T-helper 22 cell (primary cell): ENCODE results near the gene DAB1.

Experiments used
- DNase-seq: peaks from one replicate; pipeline ENCODE4 v3.0.0-alpha.2; 2020; ENCODE audit warnings: low read depth

The DAB1 gene

DNA sequence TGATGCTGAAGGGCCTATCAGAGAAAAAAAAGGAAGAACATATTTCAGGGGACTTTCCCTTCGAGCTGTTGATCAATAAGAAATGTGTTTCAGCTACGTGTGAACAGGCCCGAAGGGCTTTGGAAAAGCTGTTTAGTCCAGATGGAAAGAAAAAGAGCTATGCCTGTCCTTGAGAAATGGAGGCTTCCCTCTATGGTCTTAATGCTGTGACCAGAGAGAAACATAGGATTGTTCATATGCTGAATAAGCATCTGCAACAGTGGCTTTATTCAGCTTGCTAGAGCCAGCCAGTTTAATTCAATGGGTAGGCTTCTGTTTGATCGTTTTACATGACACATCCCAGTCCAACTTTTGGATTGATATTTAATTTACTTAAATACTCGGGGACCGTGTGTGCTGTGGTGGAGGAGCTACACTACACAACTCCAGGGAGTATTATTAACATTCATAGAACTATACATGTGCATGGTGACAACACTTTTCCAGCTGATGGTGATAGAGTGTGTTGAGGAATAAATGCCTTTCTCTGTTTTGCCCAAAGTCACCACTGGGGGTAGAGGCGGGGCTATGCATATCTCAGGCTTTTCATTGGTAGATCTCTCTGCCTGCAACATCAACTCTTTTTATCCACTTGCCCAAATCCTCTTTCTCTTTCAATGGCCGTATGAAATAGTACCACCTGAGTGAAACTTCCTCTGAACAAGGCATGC, 351.3 kb downstream of the DAB1 start:
- no peak for DNase-seq

- DNase-seq, result no peak
Observed at GRCh38 chr1:57067863-57068262, 356.0 kb downstream of the DAB1 start.

- no peak for DNase-seq
Observed at GRCh38 chr1:57066980-57067610, 356.8 kb downstream of the DAB1 start.

DNA sequence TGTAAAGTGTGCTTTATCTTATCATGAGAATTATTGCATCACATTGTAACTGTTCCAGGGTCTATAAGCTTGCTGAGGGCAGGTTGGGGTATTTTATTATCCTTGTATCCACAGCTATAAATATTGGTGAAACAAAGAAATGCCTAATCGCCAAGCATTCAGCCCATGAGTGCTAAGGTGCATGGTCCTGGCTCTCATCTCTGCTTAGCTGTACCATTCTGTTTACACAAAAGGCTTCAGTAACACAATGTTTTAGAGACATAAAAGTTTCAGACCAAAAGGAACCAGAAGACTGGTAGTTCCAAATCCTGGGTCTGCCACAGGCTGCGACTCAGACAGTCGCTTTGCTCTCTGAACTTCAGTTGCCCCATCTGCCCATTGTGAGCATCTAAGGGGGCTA, 358.4 kb downstream of the DAB1 start:
- DNase-seq, result no peak

- no peak for DNase-seq
Observed at GRCh38 chr1:57064379-57065140, 359.3 kb downstream of the DAB1 start.

DNA sequence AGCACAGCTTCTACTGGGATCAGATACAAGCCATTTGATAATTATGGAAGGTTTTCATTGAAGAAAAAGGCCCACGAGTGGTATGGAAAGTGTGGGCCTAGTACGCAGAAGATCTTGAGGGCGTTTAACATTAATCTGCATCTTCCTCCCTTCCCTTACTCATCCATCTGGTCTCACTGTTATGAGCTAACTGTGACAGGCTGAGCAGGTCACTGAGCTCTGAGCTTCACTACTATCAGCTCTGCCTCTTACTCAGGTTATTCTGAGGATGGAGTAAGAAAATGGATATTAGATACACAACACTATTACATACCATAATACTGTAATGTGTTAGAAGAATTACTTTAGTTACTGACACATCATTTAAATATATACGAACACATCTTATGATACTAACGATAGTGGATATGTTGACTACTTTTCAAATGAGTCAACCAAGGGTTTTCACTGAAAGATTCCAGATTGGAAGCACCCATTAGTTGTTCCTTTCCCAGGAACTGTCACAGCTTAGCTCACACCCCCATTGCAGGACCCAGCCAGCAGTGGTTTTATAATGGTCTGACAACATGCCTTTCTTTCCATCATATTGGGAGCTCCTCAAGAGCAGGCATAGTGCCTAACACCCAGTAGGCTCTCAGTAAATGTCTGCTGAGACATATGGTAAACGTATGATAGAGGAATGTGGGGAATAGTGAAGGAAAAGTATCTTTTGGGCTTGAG, 360.3 kb downstream of the DAB1 start:
- no peak for DNase-seq

DNA sequence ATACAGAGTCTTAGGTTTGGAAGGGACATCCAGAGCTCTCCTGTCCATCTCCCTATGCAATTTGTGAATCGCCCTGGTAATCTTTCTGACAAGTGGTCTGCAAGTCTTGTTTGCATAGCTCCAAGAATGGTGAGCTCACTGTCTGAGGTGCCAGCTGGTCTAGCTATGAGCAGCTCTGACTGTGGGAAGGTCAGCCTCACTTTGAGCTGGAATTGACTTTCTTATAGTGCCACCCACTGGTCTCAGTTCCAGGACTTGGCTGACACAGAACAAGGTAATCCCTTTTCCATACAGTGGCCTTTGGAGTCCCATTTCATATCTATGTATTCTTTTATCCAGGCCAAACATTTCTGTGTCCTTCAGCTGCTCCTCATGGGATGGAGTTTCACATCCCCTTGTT, 362.5 kb downstream of the DAB1 start:
- no peak for DNase-seq

GRCh38 chr1:57060451-57060850, 363.4 kb downstream of the DAB1 start:
- no peak for DNase-seq

GRCh38 chr1:57058652-57059501, 365.0 kb downstream of the DAB1 start:
- DNase-seq, result no peak

DNA sequence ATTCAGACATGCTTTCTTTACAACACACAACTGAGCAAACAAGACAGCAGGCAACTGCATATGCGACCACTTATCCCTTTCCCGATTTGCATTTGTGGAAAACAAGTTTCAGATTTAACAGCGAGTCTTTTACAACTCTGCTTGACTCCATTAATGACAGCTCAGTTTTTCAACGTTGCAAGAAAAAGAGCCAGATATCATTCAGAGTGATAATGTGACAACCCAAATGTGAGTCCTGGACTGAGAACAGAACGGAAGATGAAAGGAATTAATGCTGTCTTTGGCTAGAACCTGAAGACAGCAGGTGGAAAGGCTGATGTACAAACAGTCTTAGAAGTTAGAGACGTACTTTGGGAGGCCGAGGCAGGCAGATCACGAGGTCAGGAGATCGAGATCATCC, 375.0 kb downstream of the DAB1 start:
- DNase-seq, result no peak

DNA sequence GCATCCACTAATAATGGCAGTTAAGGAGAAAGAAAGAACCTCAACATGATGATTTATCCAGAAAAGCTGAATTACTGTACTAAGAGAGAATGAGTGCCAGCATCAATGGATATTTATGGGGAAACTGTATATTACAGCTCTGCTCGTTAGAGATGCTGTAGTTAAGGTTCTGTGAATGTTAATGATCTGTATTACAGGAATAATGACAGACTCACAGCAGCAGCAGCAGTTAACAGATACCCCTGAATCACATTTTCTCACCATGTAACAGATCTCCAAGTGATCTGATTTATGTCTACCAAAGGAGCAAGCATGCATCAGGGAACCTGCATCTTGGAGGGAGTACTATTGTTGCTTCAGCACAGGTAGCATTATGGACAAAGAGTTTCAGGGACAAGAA, 377.4 kb downstream of the DAB1 start:
- DNase-seq, result no peak

DNA sequence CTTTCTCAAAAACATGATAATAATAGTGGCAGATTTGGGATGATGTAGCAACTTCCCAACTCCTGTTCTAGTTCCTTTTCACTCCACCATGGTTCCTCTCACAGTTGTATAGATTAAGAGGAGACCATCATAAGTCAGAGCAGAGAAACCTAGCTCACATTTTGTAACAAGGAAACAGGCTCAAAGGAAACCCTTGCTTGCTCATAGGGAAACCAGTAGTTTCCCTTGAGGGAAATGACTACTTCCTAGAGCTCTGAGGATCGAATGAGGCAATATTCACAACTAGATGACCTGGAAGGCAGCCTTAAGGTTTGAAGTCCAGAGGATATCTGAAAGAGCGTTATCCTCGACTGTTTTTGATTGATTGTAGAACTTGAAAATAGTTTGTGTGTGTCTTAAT, 382.0 kb downstream of the DAB1 start:
- DNase-seq, result no peak

GRCh38 chr1:57040811-57041210, 383.0 kb downstream of the DAB1 start:
- DNase-seq, result no peak

DNA sequence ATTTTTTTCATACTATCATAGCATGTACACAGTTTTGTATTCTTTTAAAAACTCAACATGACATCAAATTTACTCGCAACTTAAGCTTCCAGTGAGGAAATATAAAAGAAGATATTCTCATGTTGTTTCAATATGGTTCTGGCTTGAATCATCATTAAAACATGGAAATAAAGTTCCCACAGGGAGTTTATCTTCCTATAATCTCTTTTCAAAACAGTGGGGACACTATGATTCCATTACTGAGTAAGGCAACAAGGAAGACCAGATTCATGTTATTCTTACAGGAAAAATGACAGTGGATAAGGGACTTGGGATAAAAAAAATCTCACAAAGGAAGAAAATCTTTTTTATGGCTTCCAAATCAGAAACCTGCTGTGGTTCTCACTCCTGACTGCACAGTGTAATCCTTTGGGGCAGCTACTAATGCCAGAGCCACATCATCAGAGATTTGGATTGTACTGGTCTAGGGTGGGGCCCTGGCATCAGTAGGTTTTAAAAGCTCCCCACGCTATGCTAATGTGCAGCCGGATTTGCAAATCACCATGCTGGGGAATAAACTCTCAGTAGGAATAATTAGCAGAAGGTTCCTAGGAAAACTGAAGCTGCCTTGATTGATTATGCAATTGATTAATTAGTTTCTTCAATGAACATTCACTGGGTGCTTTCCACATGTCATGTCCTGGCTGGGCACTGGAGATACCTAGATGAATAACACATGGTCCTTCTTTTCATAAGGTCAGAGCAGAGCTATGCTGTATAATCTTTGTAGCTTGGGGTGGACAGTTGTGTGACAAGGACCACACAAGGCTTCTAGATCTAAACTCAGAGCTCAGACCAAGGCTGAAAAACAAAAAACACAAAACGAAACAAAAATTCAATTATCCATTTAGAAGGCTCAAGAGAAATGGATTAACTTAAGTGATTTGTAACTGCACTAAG, 386.9 kb downstream of the DAB1 start:
- DNase-seq, result no peak

- DNase-seq, result no peak
Observed at GRCh38 chr1:57034713-57035112, 389.1 kb downstream of the DAB1 start.

GRCh38 chr1:57033222-57034001, 390.4 kb downstream of the DAB1 start:
- no peak for DNase-seq

DNA sequence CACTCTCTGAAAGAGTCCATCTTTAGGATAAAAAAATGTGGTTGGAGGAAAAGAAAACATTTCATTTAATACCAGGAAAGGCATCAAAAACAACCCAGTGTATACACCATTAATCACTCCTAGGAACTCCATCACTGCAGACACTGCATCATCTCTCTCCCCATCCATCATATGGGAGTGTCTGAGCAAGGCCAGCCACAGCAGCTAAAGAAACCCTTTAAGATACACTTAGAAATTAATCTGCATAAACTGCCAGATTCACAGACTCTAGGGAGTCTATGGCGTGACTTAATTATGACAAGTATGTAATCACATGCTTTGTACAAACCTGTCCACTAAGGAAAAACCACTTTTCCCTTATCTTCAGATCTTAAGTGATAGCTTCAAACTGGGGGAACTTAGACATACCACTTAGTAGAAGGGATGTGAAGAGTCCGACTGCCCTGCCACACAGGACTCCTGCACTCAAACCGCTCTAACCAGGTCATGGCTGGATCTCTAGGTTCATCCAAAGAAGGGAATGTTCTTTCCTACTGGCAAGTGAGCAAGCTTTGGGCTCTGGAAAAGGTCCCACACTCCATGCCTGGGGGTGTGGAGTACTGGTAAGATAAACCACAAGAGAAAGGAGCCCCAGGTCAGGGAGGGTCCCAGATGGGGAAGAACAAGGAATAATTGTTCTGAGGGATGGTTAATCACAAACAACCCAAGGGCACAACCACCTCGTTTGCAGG, 397.1 kb downstream of the DAB1 start:
- DNase-seq, result no peak

DNA sequence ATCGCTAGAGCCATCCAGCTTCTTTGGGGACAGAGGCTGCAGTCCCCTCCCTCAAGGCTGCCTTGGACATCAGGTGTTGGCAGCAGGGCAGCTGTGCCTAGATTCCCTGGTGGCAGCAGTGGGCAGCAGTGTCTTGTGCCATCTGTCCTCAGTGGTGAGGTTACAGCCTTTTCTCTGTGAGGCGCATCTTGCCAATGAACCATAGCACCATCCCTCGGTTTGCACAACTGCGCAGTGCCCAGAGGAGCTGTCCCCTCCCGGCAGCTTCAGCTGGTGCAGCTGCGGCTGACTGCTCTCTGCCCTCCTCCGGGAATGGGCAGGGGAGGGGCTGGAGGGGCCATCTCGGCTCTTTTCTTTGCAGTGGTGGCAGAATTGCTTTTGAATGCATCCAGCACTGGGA, 399.0 kb downstream of the DAB1 start:
- no peak for DNase-seq

DNA sequence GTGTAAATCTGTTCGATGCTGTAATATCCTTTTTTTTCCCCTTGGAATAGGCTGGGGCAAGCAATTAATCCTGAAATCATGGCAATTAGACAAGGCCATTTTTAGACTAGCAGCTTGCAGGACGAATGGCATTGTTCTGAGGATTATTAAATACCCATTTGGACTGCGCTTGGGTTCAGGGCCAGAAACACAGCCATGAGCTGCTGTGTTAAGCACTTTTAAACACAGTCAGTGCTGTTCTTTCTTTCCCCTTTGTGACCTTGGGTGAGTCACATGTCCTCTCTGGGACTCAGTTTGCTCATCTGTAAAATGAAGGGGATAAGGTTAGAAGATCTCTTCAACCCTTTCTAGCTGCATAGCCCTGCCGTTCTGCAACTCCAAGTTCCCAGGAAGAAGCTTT, 399.4 kb downstream of the DAB1 start:
- DNase-seq, result no peak
